CD4-positive, CD25-positive, alpha-beta regulatory T cell (primary cell): ENCODE data around the gene MPRIP. TPM values are rescaled to one million over a fixed set of nuclear protein-coding genes. Genes with fewer than 3 reads are reported as not detected.

Experiments used
- ATAC-seq, 2 donors: fragments of 150-1000 bp; cut with Tn5 transposase; one replicate each; pipeline ENCODE4 v1.10.0; 2021; ENCODE audit warnings: low read depth in 2 of 2, moderate number of reproducible peaks in 2 of 2, moderate library complexity in 1 of 2
- DNase-seq, 3 donors: peaks; one replicate each; pipeline versions ENCODE4 v3.0.0 to v3.0.0-alpha.2; 2012 to 2022; ENCODE audit warnings: mixed read lengths in 1 of 3
- H3K27ac ChIP-seq: one replicate; pipeline ENCODE4 v1.7.0; 2013; ENCODE audit warnings: mild to moderate bottlenecking, low read length; ENCODE audit not compliant: insufficient read depth, poor library complexity, severe bottlenecking
- H3K27me3 ChIP-seq: one replicate; pipeline ENCODE4 v1.7.0; 2013; ENCODE audit warnings: low read length; ENCODE audit not compliant: control insufficient read depth, insufficient read depth
- H3K36me3 ChIP-seq: one replicate; pipeline ENCODE4 v1.7.0; 2013; ENCODE audit warnings: mild to moderate bottlenecking, low read length, moderate library complexity; ENCODE audit not compliant: control insufficient read depth, insufficient read depth
- H3K4me1 ChIP-seq: 2 replicates; pipeline ENCODE4 v1.7.0; 2013; ENCODE audit warnings: mild to moderate bottlenecking, low read length; ENCODE audit not compliant: insufficient read depth, control insufficient read depth, poor library complexity, severe bottlenecking
- H3K4me3 ChIP-seq: one replicate; pipeline ENCODE4 v1.7.0; 2013; ENCODE audit warnings: low read depth, mild to moderate bottlenecking, low read length, moderate library complexity
- H3K9me3 ChIP-seq, 2 experiments: 1 replicate in 1 of 2; 2 replicates in 1 of 2; pipeline ENCODE4 v1.7.0; 2013; ENCODE audit warnings: low read length in 2 of 2, mild to moderate bottlenecking in 1 of 2, moderate library complexity in 1 of 2; ENCODE audit not compliant: control insufficient read depth in 2 of 2
- H3K27ac Mint-ChIP-seq, 3 donors: one replicate each; pipeline ENCODE4 v1.8.0; 2020 to 2022; ENCODE audit warnings: mild to moderate bottlenecking in 3 of 3, mixed read lengths in 3 of 3, moderate library complexity in 2 of 3
- H3K27me3 Mint-ChIP-seq: one replicate; pipeline ENCODE4 v1.8.0; 2022; ENCODE audit warnings: mild to moderate bottlenecking, mixed read lengths
- H3K36me3 Mint-ChIP-seq: one replicate; pipeline ENCODE4 v1.8.0; 2020; ENCODE audit warnings: mixed read lengths
- H3K4me1 Mint-ChIP-seq, 4 donors: one replicate each; pipeline ENCODE4 v1.8.0; 2020 to 2022; ENCODE audit warnings: mixed read lengths in 4 of 4, mild to moderate bottlenecking in 1 of 4
- H3K4me3 Mint-ChIP-seq, 4 donors: one replicate each; pipeline ENCODE4 v1.8.0; 2020 to 2022; ENCODE audit warnings: mild to moderate bottlenecking in 4 of 4, mixed read lengths in 4 of 4, moderate library complexity in 3 of 4
- H3K9me3 Mint-ChIP-seq, 7 donors: one replicate each; pipeline ENCODE4 v1.8.0; 2020 to 2022; ENCODE audit warnings: mixed read lengths in 7 of 7, mild to moderate bottlenecking in 3 of 7, moderate library complexity in 2 of 7
- polyA plus RNA-seq, 4 donors: library from polyadenylated mRNA; unstranded; fragments of 300-500 nt; fragmentation: Illumina TruSeq; gene quantifications; one replicate each; pipeline ENCODE4 v1.2.3, GENCODE V29; 2021
- total RNA-seq: library from RNA; stranded (reverse); gene quantifications from one replicate; pipeline ENCODE4 v1.2.3, GENCODE V29; 2022

MPRIP gene
- total and polyA plus RNA-seq, 5 donors from 2014 or later = 49.0 to 234 (median 58.0) TPM

GRCh38 chr17:17052462-17053221 lies 10.4 kb downstream of the MPRIP start:
- peak overlapping the region in 1 of 4 donors; percentile 9 for H3K4me3 Mint-ChIP-seq
- no peaks in the 10 kb centered on the region for H3K9me3 Mint-ChIP-seq
- H3K4me1 ChIP-seq = peaks cover 27% of the 10 kb centered on the region
- no peak overlapping the region for H3K27ac ChIP-seq
- DNase-seq (peak in 1 of 3 donors; percentile 5), ATAC-seq (no peak)
- H3K4me3 ChIP-seq = no peak overlapping the region
- H3K36me3 Mint-ChIP-seq = peaks cover 7% of the 10 kb centered on the region
- no peaks in the 10 kb centered on the region for H3K27me3 Mint-ChIP-seq
- H3K9me3 ChIP-seq = no peaks in the 10 kb centered on the region
- peak overlapping the region; percentile 56 to 75 (median 67) for H3K27ac Mint-ChIP-seq
- no peaks in the 10 kb centered on the region for H3K27me3 ChIP-seq
- H3K4me1 Mint-ChIP-seq = peaks cover 12 to 61% (median 46%) of the 10 kb centered on the region in 4 donors
- H3K36me3 ChIP-seq = peaks cover 4% of the 10 kb centered on the region

DNA sequence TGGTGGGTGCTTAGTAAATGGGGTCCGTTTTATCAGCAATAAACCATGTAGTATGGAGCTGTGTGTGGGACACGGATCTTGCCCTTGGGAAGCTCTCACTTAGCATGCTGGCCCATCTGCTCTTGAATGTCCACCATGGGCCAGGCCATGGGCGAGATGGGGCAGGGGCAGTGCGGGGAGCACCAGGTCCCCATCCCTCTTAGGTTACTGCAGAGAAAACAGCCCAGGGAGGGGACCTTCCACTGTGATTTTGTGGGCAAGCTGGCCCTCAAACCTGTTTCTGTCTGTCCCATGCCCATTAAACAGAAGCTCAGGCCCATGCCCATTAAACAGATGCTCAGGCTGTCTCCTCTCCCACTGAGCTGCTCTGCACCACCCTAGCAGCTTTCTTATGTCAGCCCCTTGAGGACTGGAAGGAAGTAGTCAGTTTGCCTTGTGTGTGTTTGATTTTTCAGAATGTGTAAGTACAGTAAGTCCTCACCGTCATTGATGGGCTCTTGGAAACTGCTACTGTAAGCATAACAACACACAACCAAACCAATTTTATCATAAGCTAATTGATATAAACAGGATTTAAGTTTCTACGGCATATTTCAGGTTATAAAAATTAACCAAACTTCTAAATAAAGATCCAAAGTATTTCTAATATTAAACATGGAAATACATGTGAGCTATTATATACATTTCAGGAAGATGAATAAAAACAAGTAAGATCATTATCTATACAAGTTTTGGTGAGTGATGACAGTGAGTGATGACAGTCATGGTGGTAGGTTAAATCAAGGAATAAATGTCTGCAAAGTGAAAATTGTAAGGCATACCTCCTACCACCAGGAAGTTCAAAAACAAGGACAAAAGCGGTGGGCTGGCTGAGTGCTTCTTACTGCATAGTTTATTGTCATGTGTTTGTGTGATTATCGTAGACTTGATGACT lies 11.5 kb downstream of the MPRIP start:
- peaks cover 9% of the 10 kb centered on the region for H3K36me3 Mint-ChIP-seq
- no peaks in the 10 kb centered on the region for H3K27me3 Mint-ChIP-seq
- no peaks in the 10 kb centered on the region for H3K9me3 ChIP-seq
- peaks cover 7% of the 10 kb centered on the region for H3K36me3 ChIP-seq
- ATAC-seq (no peak), DNase-seq (peak in 1 of 3 donors; percentile 22)
- peaks cover 27% of the 10 kb centered on the region for H3K4me1 ChIP-seq
- peak overlapping the region in 2 of 3 donors; percentile 39 to 88 for H3K27ac Mint-ChIP-seq
- no peak overlapping the region for H3K4me3 ChIP-seq
- no peaks in the 10 kb centered on the region for H3K9me3 Mint-ChIP-seq
- H3K27me3 ChIP-seq = no peaks in the 10 kb centered on the region
- H3K27ac ChIP-seq = no peak overlapping the region
- H3K4me3 Mint-ChIP-seq = no peak overlapping the region
- peaks cover 10 to 56% (median 37%) of the 10 kb centered on the region in 4 donors for H3K4me1 Mint-ChIP-seq

DNA sequence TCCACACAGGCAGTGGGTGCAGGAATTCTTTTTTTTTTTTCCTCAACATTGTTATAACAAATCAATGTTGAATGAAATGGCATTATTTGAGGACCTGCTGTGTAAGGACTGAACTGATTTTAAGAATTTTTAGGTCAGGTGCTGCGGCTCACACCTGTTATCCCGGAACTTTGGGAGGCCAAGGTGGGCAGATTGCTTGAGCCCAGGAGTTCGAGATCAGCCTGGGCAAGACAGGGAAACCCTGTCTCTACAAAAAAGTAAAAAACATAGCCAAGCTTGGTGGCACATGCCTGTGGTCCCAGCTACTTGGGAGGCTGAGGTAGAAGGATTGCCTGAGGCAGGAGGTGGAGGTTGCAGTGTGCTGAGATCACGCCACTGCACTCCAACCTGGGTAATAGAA lies 12.4 kb downstream of the MPRIP start:
- Mint-ChIP-seq H3K4me1 (peaks cover 7 to 52% (median 29%) of the 10 kb centered on the region in 4 donors), H3K27ac (peak overlapping the region in 2 of 3 donors; percentile 6 to 80), H3K27me3 (no peaks in the 10 kb centered on the region), H3K9me3 (no peaks in the 10 kb centered on the region), H3K4me3 (no peak overlapping the region), H3K36me3 (peaks cover 10% of the 10 kb centered on the region)
- DNase-seq (no peak), ATAC-seq (no peak)
- H3K4me1 ChIP-seq = peaks cover 27% of the 10 kb centered on the region
- H3K36me3 ChIP-seq = peaks cover 7% of the 10 kb centered on the region
- no peaks in the 10 kb centered on the region for H3K9me3 ChIP-seq
- H3K27me3 ChIP-seq = no peaks in the 10 kb centered on the region
- H3K27ac ChIP-seq = no peak overlapping the region
- no peak overlapping the region for H3K4me3 ChIP-seq

DNA sequence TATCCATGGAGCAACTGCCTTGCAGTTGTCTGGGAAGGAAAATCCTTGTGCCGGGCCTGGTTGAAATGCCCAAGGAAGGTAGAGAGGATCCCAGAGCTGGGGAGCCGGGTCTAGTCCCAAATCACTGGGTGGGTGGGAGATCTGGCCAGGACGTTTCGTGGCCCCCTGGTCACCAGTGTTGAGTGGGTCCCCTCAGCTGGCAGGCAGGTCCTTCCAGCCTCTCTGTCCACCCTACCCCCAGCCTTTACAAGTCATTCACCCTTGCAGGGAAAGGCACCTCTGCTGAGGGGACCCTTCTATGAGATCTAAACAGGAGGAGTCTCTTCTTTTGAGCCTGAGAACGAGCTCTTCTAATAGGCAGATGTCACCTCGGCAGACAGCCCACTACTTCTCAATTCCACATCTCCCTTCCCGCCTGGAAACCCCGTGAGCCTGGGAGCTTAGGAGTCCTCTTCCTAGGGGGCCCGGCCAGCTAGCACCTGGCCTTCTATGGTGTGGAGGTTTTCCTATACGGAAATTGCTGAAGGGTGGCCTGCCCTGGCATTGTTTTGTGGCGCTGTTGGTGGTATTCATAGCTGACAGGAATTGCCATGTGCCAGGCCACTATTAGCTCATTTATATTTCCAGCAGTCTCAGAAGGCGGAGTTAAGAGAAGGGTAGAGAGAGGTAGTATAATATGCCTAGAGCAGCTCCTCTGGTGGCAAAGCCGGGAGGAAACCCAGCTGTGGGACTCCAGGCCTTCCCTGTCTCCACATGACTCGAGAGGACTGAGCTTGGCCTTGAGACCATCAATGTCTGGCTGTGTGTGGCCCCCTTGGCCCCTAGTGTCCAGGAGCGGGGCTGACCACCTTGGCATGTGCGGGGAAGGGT lies 13.3 kb downstream of the MPRIP start:
- no peak overlapping the region for H3K27ac ChIP-seq
- H3K36me3 ChIP-seq = peaks cover 7% of the 10 kb centered on the region
- Mint-ChIP-seq H3K4me1 (peaks cover 7 to 58% (median 29%) of the 10 kb centered on the region in 4 donors), H3K27me3 (no peaks in the 10 kb centered on the region), H3K4me3 (no peak overlapping the region), H3K27ac (peak overlapping the region in 1 of 3 donors; percentile 56), H3K36me3 (peaks cover 9% of the 10 kb centered on the region), H3K9me3 (no peaks in the 10 kb centered on the region)
- DNase-seq (no peak), ATAC-seq (no peak)
- H3K9me3 ChIP-seq = no peaks in the 10 kb centered on the region
- H3K4me3 ChIP-seq = no peak overlapping the region
- H3K27me3 ChIP-seq = no peaks in the 10 kb centered on the region
- H3K4me1 ChIP-seq = peaks cover 27% of the 10 kb centered on the region

DNA sequence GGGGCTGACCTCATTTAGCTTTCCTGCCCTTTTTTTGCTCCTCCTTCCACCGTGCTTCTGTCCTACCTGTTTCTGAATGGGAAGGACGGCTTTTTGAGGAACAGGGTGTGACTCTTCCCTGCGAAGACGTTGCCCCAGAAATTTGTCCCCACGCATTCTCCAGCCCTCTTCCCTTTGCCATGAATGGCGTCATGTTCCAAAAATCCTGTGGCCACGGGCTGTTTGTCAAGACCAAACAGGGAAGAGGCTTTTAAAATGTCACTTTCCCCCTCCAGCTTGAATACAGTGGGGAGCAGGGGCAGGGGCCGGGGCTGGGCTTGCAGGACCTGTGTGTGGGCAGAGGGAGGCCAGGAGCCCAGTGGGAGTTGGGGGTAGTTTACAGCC lies 13.9 kb downstream of the MPRIP start:
- H3K9me3 Mint-ChIP-seq = no peaks in the 10 kb centered on the region
- Histone ChIP-seq H3K9me3 (no peaks in the 10 kb centered on the region), H3K27ac (no peak overlapping the region), H3K4me3 (no peak overlapping the region), H3K27me3 (no peaks in the 10 kb centered on the region), H3K36me3 (peaks cover 7% of the 10 kb centered on the region), H3K4me1 (peaks cover 23% of the 10 kb centered on the region)
- H3K27me3 Mint-ChIP-seq = no peaks in the 10 kb centered on the region
- peak overlapping the region in 1 of 3 donors; percentile 9 for H3K27ac Mint-ChIP-seq
- peaks cover 3% of the 10 kb centered on the region for H3K36me3 Mint-ChIP-seq
- peaks cover 7 to 53% (median 25%) of the 10 kb centered on the region in 4 donors for H3K4me1 Mint-ChIP-seq
- ATAC-seq = no peak
- DNase-seq = no peak
- no peak overlapping the region for H3K4me3 Mint-ChIP-seq

DNA sequence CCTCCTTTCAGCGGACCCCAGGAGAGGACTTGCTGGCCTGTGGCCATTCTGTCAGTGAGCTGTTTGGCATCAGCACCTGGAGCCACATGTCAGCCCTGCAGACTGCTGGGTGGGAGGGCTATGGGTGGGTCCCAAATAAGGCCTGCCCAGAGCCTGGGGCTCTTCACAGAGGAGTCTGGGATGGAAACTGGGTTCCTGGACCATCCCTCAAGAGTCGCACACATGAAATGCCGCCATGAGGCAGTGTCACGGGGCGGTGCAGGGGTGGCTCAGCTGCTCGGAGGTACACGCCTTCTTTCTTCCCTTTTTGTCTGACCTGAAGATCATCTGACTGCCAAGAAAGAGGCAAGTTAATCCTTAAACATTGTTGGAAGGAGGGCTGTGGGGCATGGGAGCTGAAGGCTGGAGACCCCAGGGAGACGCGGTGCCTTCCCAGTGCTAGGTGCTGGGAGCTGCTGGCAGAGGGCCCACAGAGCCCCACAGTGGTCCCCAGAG lies 14.8 kb downstream of the MPRIP start:
- no peaks in the 10 kb centered on the region for H3K27me3 ChIP-seq
- H3K9me3 ChIP-seq = no peaks in the 10 kb centered on the region
- H3K27ac Mint-ChIP-seq = peak overlapping the region in 1 of 3 donors; percentile 55
- H3K4me1 Mint-ChIP-seq = peaks cover 7 to 46% (median 22%) of the 10 kb centered on the region in 4 donors
- H3K4me3 ChIP-seq = no peak overlapping the region
- H3K4me1 ChIP-seq = peaks cover 16% of the 10 kb centered on the region
- H3K36me3 ChIP-seq = peaks cover 7% of the 10 kb centered on the region
- no peak overlapping the region for H3K4me3 Mint-ChIP-seq
- no peak overlapping the region for H3K27ac ChIP-seq
- peaks cover 3% of the 10 kb centered on the region for H3K36me3 Mint-ChIP-seq
- H3K27me3 Mint-ChIP-seq = no peaks in the 10 kb centered on the region
- DNase-seq (no peak), ATAC-seq (no peak)
- no peaks in the 10 kb centered on the region for H3K9me3 Mint-ChIP-seq

GRCh38 chr17:17058304-17058703 lies 16.0 kb downstream of the MPRIP start:
- DNase-seq (no peak), ATAC-seq (no peak)
- Histone ChIP-seq H3K36me3 (peaks cover 10% of the 10 kb centered on the region), H3K27me3 (no peaks in the 10 kb centered on the region), H3K27ac (no peak overlapping the region), H3K4me3 (no peak overlapping the region), H3K4me1 (peaks cover 4% of the 10 kb centered on the region), H3K9me3 (no peaks in the 10 kb centered on the region)
- Mint-ChIP-seq H3K4me1 (peaks cover 7 to 47% (median 26%) of the 10 kb centered on the region in 4 donors), H3K27ac (peak overlapping the region in 2 of 3 donors; percentile 22 to 83), H3K27me3 (no peaks in the 10 kb centered on the region), H3K4me3 (no peak overlapping the region), H3K36me3 (peaks cover 3% of the 10 kb centered on the region), H3K9me3 (no peaks in the 10 kb centered on the region)
